ENCODE measurements around the gene RGL2.

DNA sequence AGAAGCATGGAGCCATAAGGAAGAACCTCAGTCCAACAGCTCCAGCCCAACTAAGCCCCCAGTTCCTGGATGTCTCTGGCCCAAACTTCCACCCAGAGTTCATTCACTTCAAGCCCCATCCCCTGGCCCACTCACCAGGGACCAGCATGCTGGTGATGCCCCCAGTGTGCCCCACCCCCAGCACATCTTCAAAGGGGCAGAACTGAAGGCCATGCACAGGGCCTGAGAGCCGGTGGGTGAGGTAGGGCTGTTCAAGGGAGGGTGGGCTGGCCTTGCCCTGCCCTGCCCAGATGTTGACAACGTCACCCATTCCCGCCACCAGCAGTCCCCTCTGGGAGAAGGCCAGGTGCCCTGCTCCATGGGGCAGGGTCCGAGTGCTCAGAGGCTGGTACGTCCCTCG, 18.2 kb downstream of the RGL2 start:
- TF ChIP-seq POLR2A (IDR thresholded peaks at IDR 0.05; ENCODE audit: low read depth, low read length) (no peak), EZH2 (IDR thresholded peaks at IDR 0.05; ENCODE audit: borderline replicate concordance, low read depth, low read length, severe bottlenecking) (no peak), POLR2AphosphoS5 (IDR thresholded peaks at IDR 0.05; ENCODE audit: insufficient read depth, low read depth, low read length) (no peak)
- TF ChIP-seq, protein P1, sequence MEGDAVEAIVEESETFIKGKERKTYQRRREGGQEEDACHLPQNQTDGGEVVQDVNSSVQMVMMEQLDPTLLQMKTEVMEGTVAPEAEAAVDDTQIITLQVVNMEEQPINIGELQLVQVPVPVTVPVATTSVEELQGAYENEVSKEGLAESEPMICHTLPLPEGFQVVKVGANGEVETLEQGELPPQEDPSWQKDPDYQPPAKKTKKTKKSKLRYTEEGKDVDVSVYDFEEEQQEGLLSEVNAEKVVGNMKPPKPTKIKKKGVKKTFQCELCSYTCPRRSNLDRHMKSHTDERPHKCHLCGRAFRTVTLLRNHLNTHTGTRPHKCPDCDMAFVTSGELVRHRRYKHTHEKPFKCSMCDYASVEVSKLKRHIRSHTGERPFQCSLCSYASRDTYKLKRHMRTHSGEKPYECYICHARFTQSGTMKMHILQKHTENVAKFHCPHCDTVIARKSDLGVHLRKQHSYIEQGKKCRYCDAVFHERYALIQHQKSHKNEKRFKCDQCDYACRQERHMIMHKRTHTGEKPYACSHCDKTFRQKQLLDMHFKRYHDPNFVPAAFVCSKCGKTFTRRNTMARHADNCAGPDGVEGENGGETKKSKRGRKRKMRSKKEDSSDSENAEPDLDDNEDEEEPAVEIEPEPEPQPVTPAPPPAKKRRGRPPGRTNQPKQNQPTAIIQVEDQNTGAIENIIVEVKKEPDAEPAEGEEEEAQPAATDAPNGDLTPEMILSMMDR (IDR thresholded peaks at IDR 0.05; ENCODE audit: extremely low read depth in 1 of 2, insufficient read depth in 1 of 2, low read depth in 1 of 2, low read length in 2 of 2) = no peak

All from endothelial cell of umbilical vein (primary cell).